K562 (cell line): ENCODE measurements around the gene ZNF839. TPM values are rescaled to one million over a fixed set of nuclear protein-coding genes. Genes with fewer than 3 reads are reported as not detected.
A peak's percentile ranks its signal among the peaks of the same experiment; 100 is the strongest.

ENCODE experiments used
- ATAC-seq: fragments of 200-7000 bp; cut with Tn5 transposase; 3 replicates; pipeline ENCODE4 v1.9.1; 2020; ENCODE audit warnings: moderate library complexity
- Bru-seq: library from RNA; stranded (reverse); fragments of 400-500 nt; gene quantifications from one replicate; lab custom pipeline; 2021; lab: Mats Ljungman, UMichigan
- BruChase-seq, 2 experiments: library from RNA; stranded (reverse); fragments of 400-500 nt; gene quantifications; one replicate each; lab custom pipeline; 2021; lab: Mats Ljungman, UMichigan
- BruUV-seq: library from RNA; stranded (reverse); fragments of 400-500 nt; replicated peaks from 2 replicates; lab custom pipeline; 2021; lab: Mats Ljungman, UMichigan
- CTCF ChIA-PET: fragments of 300-600 bp; formaldehyde crosslinking; extraction: SDS; loops from one replicate; lab custom pipeline; 2021; ENCODE audit warnings: low intra/inter-chr PET ratio; lab: Yijun Ruan, JAX
- POLR2A ChIA-PET: fragments of 300-600, 350-650 bp; sonication (Branson Sonifier 250); formaldehyde crosslinking; extraction: SDS; loops from one replicate; lab custom pipeline; 2021; ENCODE audit warnings: antibody characterized with exemption, inconsistent platforms; lab: Yijun Ruan, JAX
- DNase-seq, 4 experiments: peaks; one replicate each; pipeline versions ENCODE4 v3.0.0 to v3.0.0-alpha.2; 2011 to 2018; ENCODE audit warnings: low spot score in 3 of 4, mixed read lengths in 3 of 4; ENCODE audit errors: extremely low read depth in 1 of 4
- FAIRE-seq: peaks from 2 replicates; lab custom pipeline; 2011; peaks lifted over from hg19 to GRCh38; lab: Jason Lieb, UNC
- H2AFZ ChIP-seq: 2 replicates; pipeline ENCODE4 v1.6.0; 2011; ENCODE audit warnings: low read depth, low read length, control low read depth, inconsistent platforms
- H3K27ac ChIP-seq: fragments of 200-600 bp; 3 replicates; pipeline ENCODE4 v1.8.0; 2011; ENCODE audit warnings: low read depth, mild to moderate bottlenecking, control low read depth, inconsistent platforms, low read length, moderate library complexity, mixed read lengths; ENCODE audit errors: extremely low read depth
- H3K27me3 ChIP-seq, 2 experiments: fragments of 300-600 bp in 1 of 2; 2 replicates in 1 of 2; 3 replicates in 1 of 2; pipeline versions ENCODE4 v1.6.0 to v1.8.0; 2011; ENCODE audit warnings: inconsistent platforms in 2 of 2, low read length in 2 of 2, mild to moderate bottlenecking in 1 of 2, mixed read lengths in 1 of 2, moderate library complexity in 1 of 2; ENCODE audit not compliant: control insufficient read depth in 2 of 2, insufficient read depth in 2 of 2
- H3K36me3 ChIP-seq: fragments of 300-600 bp; 3 replicates; pipeline ENCODE4 v1.8.0; 2011; ENCODE audit warnings: mild to moderate bottlenecking, low read length, inconsistent platforms; ENCODE audit not compliant: control insufficient read depth, insufficient read depth
- H3K4me1 ChIP-seq, 2 experiments: fragments of 200-600 bp in 1 of 2; replicated peaks in 1 of 2; 2 replicates in 1 of 2; 3 replicates in 1 of 2; pipeline versions ENCODE4 v1.5.1 to v1.8.0; 2011; ENCODE audit warnings: inconsistent platforms in 2 of 2, low read length in 2 of 2, mild to moderate bottlenecking in 1 of 2, mixed read lengths in 1 of 2, moderate library complexity in 1 of 2; ENCODE audit not compliant: control insufficient read depth in 2 of 2, insufficient read depth in 2 of 2
- H3K4me2 ChIP-seq: 2 replicates; pipeline ENCODE4 v1.6.1; 2011; ENCODE audit warnings: low read length, control low read depth, inconsistent platforms, mixed read lengths; ENCODE audit not compliant: insufficient read depth
- H3K4me3 ChIP-seq: fragments of 200-600 bp; sonication (generic), shearing (Covaris generic); 2 replicates; pipeline ENCODE4 v1.5.1; 2016; ENCODE audit warnings: control low read depth, inconsistent platforms
- H3K79me2 ChIP-seq: fragments of 200-600 bp; 3 replicates; pipeline ENCODE4 v1.8.0; 2011; ENCODE audit warnings: low read length, inconsistent platforms; ENCODE audit not compliant: control insufficient read depth, insufficient read depth
- H3K9ac ChIP-seq, 2 experiments: 2 replicates each; pipeline versions ENCODE4 v1.6.0 to v1.6.1; 2011; ENCODE audit warnings: low read depth in 2 of 2, low read length in 2 of 2, control low read depth in 1 of 2, inconsistent platforms in 1 of 2, mild to moderate bottlenecking in 1 of 2, mixed read lengths in 1 of 2; ENCODE audit not compliant: insufficient read depth in 1 of 2
- H3K9me1 ChIP-seq: one replicate; pipeline ENCODE4 v1.6.0; 2011; ENCODE audit warnings: inconsistent platforms, mild to moderate bottlenecking, low read length, moderate library complexity; ENCODE audit not compliant: control insufficient read depth, insufficient read depth
- H3K9me3 ChIP-seq: replicated peaks from 2 replicates; pipeline ENCODE4 v1.5.1; 2011; ENCODE audit warnings: low read depth, low read length, inconsistent platforms; ENCODE audit not compliant: control insufficient read depth, insufficient read depth
- H4K20me1 ChIP-seq: replicated peaks from 2 replicates; pipeline ENCODE4 v1.6.1; 2011; ENCODE audit warnings: low read length, inconsistent platforms, mixed read lengths; ENCODE audit not compliant: control insufficient read depth, insufficient read depth
- COPS2 ChIP-seq: fragments of 450-650 bp; conservative IDR thresholded peaks from 2 replicates; pipeline ENCODE4 v1.6.1; 2016; ENCODE audit warnings: mild to moderate bottlenecking, moderate library complexity
- CREB1 ChIP-seq, 2 experiments: sonication (generic) in 1 of 2; formaldehyde crosslinking in 1 of 2; IDR thresholded peaks; 2 replicates each; pipeline versions ENCODE4 v1.6.1 to v1.8.0; 2012 to 2022; ENCODE audit warnings: inconsistent platforms in 1 of 2, mild to moderate bottlenecking in 1 of 2, missing genetic modification reagents in 1 of 2, moderate library complexity in 1 of 2
- E2F3 ChIP-seq: fragments of 250-450 bp; sonication (Bioruptor Pico); IDR thresholded peaks from 2 replicates; pipeline ENCODE4 v1.4.0; 2020; ENCODE audit warnings: mild to moderate bottlenecking
- EZH2 ChIP-seq: IDR thresholded peaks from 2 replicates; pipeline ENCODE4 v1.6.1; 2012; ENCODE audit warnings: low read depth, mild to moderate bottlenecking, inconsistent platforms, low read length, borderline replicate concordance
- KHSRP ChIP-seq: fragments of 450-650 bp; IDR thresholded peaks from 2 replicates; pipeline ENCODE4 v1.6.1; 2017
- MTF1 ChIP-seq: fragments of 250-450 bp; sonication (Bioruptor Pico); IDR thresholded peaks from 2 replicates; pipeline ENCODE4 v1.9.0; 2021; ENCODE audit warnings: moderate library complexity, mild to moderate bottlenecking, inconsistent platforms, borderline replicate concordance
- MYC ChIP-seq, 2 experiments: fragments of 250-450 bp in 1 of 2; sonication (Bioruptor Pico) in 1 of 2; IDR thresholded peaks; 2 replicates each; pipeline versions ENCODE4 v1.5.1 to v1.6.1; 2012 to 2021; ENCODE audit warnings: low read depth in 2 of 2, borderline replicate concordance in 1 of 2, improper control_type of control experiment in 1 of 2, low read length in 1 of 2, mild to moderate bottlenecking in 1 of 2, moderate library complexity in 1 of 2
- ZNF668 ChIP-seq: fragments of 250-450 bp; sonication (Bioruptor Pico); IDR thresholded peaks from 2 replicates; pipeline ENCODE4 v1.8.0; 2022; ENCODE audit warnings: mild to moderate bottlenecking, inconsistent platforms
- WGBS: fragments of 100-300 bp; shearing (Covaris generic); methylation state at CpG from one replicate; pipeline ENCODE4 v1.1.6; 2016; ENCODE audit warnings: low coverage, mixed read lengths; ENCODE audit not compliant: insufficient coverage; ENCODE audit errors: missing lambda C conversion rate; 5-methylcytosine and 5-hydroxymethylcytosine counted together
- in situ Hi-C: fragments of 300-500 bp; cut with MboI; formaldehyde crosslinking; loops from 4 replicates; pipeline ENCODE4 v1.15.0; 2018; ENCODE audit warnings: inconsistent platforms, mixed read lengths
- intact Hi-C: fragments of 100-400 bp; cut with micrococcal nuclease; formaldehyde crosslinking; loops from 2 replicates; pipeline ENCODE4 v1.14.2; 2022
- long read RNA-seq, 3 experiments: library from polyadenylated mRNA in 2 of 3; library from RNA in 1 of 3; unstranded in 2 of 3; stranded (forward) in 1 of 3; transcript quantifications; one replicate each; pipeline ENCODE4 v2.0.0, GENCODE V29; 2019 to 2022
- polyA minus RNA-seq, 3 experiments: library from RNA; depleted of rRNA, polyadenylated mRNA; stranded (reverse); fragments of >200 nt; gene quantifications; 2 replicates each; pipeline ENCODE4 v1.2.3, GENCODE V29; 2011
- polyA plus RNA-seq, 8 experiments: library from polyadenylated mRNA; depleted of rRNA in 4 of 8; stranded (reverse) in 5 of 8; unstranded in 3 of 8; fragments of >200 nt; fragmentation: Nextera tagmentation in 2 of 8; fragmentation: Illumina TruSeq in 1 of 8; extraction: Ambion mirVana in 2 of 8; extraction: Trizol in 1 of 8; gene quantifications; 2 replicates each; pipeline versions ENCODE4 v1.2.1 to v1.2.3, GENCODE V29; 2011 to 2014; ENCODE audit warnings: inconsistent platforms in 1 of 8, missing spikeins in 1 of 8
- total RNA-seq, 7 experiments: library from RNA; depleted of rRNA in 6 of 7; stranded (reverse); fragments of >200 nt in 6 of 7; fragmentation: Illumina TruSeq in 2 of 7; extraction: Trizol in 2 of 7; gene quantifications; 2 replicates each; pipeline versions ENCODE4 v1.2.1 to v1.2.3, GENCODE V29; 2011 to 2021; ENCODE audit warnings: low replicate concordance in 1 of 7
- TF ChIP-seq, protein P1 (sequence below): sonication (generic); formaldehyde crosslinking; IDR thresholded peaks from 2 replicates; pipeline ENCODE4 v1.8.0; 2022; ENCODE audit warnings: missing genetic modification reagents, mild to moderate bottlenecking, moderate library complexity, borderline replicate concordance
- TF ChIP-seq, protein P2 (sequence below): fragments of 250-450 bp; sonication (Bioruptor Pico); IDR thresholded peaks from 2 replicates; pipeline ENCODE4 v1.4.0; 2020; ENCODE audit warnings: mild to moderate bottlenecking
- TF ChIP-seq, protein P3 (sequence below): sonication (generic); formaldehyde crosslinking; IDR thresholded peaks from 2 replicates; pipeline ENCODE4 v1.8.1; 2023; ENCODE audit warnings: mild to moderate bottlenecking, missing genetic modification reagents

The ZNF839 gene
- 28.7 and 36.1 TPM in 2 replicates for total RNA-seq (2011; cell fraction: chromatin; rRNA removed; ENCODE audit: low replicate concordance)
- total RNA-seq (2011; cell fraction: nucleolus; rRNA removed): 12.0 and 18.5 TPM in 2 replicates
- 18.0 and 21.4 TPM in 2 replicates for total RNA-seq (2011; cell fraction: nucleoplasm; rRNA removed)
- total RNA-seq (2014; rRNA removed) (6.1 and 6.6 TPM in 2 replicates), total RNA-seq (2014; rRNA removed; fragmentation: Illumina TruSeq; extraction: Trizol) (5.2 and 5.3 TPM in 2 replicates), total RNA-seq (2015; rRNA removed; fragmentation: Illumina TruSeq; extraction: Trizol) (5.1 and 5.7 TPM in 2 replicates), total RNA-seq (2021) (6.6 and 8.4 TPM in 2 replicates), polyA plus RNA-seq (2011; rRNA removed) (7.7 and 8.4 TPM in 2 replicates), polyA plus RNA-seq (2014; fragmentation: Illumina TruSeq; extraction: Trizol) (5.1 and 6.3 TPM in 2 replicates), polyA plus RNA-seq (2014; fragmentation: Nextera tagmentation; extraction: Ambion mirVana) (1 to 10 TPM in 1 of 2 experiments, under 1 TPM in 1; 0.42 to 1.0 TPM), polyA plus RNA-seq (2014; rRNA removed) (8.4 and 8.6 TPM in 2 replicates), polyA minus RNA-seq (2011; rRNA and poly(A)+ RNA removed) (5.9 and 6.7 TPM in 2 replicates), Bru-seq, nascent RNA (percentile 66 among the genes with signal in this experiment), BruChase-seq, experiment 1, labeled RNA remaining after a 2-hour chase (percentile 63 among the genes with signal in this experiment), BruChase-seq, experiment 2, labeled RNA remaining after a 6-hour chase (percentile 66 among the genes with signal in this experiment)
- polyA plus RNA-seq (2011; cell fraction: cytosol; rRNA removed): 5.6 and 5.7 TPM in 2 replicates
- polyA plus RNA-seq (2011; cell fraction: nucleus; rRNA removed): 16.9 and 27.9 TPM in 2 replicates
- 4.0 and 6.3 TPM in 2 replicates for polyA plus RNA-seq (2012)
- 3.0 and 7.6 TPM in 2 replicates for polyA minus RNA-seq (2011; cell fraction: cytosol; rRNA and poly(A)+ RNA removed)
- 6.0 and 6.1 TPM in 2 replicates for polyA minus RNA-seq (2011; cell fraction: nucleus; rRNA and poly(A)+ RNA removed)
- long read RNA-seq, experiment 1, partial matches to known transcripts: 4 of 23 reads
- long read RNA-seq, experiment 1, other reads (novel, unspliced or antisense): 15 of 23 reads
- long read RNA-seq, experiment 2, partial matches to known transcripts: 0 of 1 reads
- long read RNA-seq, experiment 2, other reads (novel, unspliced or antisense): 0 of 1 reads
- long read RNA-seq, experiment 3, partial matches to known transcripts: 1 of 1 reads
- long read RNA-seq, experiment 3, other reads (novel, unspliced or antisense): 0 of 1 reads

DNA sequence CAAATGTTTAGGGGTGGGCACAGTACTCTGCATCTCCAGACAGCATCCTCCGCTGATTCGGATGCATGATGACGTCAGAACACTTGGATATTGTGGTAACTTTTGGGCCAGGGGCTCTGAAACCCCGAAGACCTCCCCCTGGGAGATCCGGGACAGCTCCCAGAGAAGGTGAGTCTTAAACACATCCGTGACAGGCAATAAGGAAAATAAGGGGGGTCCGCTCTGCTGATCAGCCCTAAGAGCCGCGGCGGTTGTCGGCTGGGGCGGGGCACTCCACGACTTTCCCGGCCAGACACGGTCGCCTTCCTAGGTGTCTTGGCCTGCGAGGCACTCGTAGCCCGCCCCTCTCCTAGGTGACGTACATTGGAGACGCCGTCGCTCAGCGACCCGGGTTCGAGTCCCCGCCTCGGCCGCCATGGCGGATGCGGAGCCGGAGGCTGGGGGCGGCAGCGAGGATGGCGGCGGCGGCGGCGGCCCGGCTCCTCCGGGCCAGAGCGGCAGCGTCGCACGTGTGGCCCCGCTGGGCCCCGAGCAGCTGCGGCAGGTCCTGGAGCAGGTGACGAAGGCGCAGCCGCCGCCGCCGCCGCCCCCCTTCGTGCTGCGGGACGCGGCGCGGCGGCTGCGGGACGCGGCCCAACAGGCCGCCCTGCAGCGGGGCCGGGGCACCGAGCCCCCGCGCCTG, at the start of gene ZNF839:
ZNF839 (plus strand) TSS at position 396 of the 682 bp plus-strand sequence; CDS start at position 416, 20 bp downstream.
- 1% methylated on average over 27 of the region's 71 CpGs for WGBS
- in situ Hi-C loops (loop anchor here (5.0 to 10.0 kb wide), 4 partner anchors 195 to 615 kb away; partner anchors contain the start of gene DYNC1H1), intact Hi-C loops (loop anchor here (5.0 kb wide), 3 partner anchors 198 to 357 kb away; partner anchors contain the start of gene DYNC1H1)
- no peaks in the 10 kb centered on the region for H4K20me1 ChIP-seq
- ATAC-seq (peak; percentile 69), FAIRE-seq (peak; percentile 67), DNase-seq (peak; percentile 79 to 90 (median 83))
- peaks cover 21 to 24% of the 10 kb centered on the region in 2 experiments; a peak in 4 of 5 replicates for H3K4me1 ChIP-seq
- CTCF ChIA-PET: no interaction called here
- peak within 1 kb of the TSS; percentile 91 for H3K4me2 ChIP-seq
- H3K79me2 ChIP-seq: peaks cover 15% of the 10 kb centered on the region
- peak within 1 kb of the TSS; percentile 91 to 97 for H3K9ac ChIP-seq
- no TSS peak for BruUV-seq
- H2AFZ ChIP-seq: peak within 1 kb of the TSS; percentile 99
- H3K9me1 ChIP-seq: no peaks in the 10 kb centered on the region
- no peaks in the 10 kb centered on the region for H3K9me3 ChIP-seq
- H3K27ac ChIP-seq: peak within 1 kb of the TSS; percentile 76
- peaks cover 14% of the 10 kb centered on the region; the same call in 2 of the 3 replicates for H3K36me3 ChIP-seq
- POLR2A ChIA-PET: no interaction called here
- no peaks in the 10 kb centered on the region for H3K27me3 ChIP-seq
- peak within 1 kb of the TSS; percentile 84 for H3K4me3 ChIP-seq
- no peak for TF ChIP-seq MTF1
- no peak for TF ChIP-seq COPS2
- TF ChIP-seq, protein P1, sequence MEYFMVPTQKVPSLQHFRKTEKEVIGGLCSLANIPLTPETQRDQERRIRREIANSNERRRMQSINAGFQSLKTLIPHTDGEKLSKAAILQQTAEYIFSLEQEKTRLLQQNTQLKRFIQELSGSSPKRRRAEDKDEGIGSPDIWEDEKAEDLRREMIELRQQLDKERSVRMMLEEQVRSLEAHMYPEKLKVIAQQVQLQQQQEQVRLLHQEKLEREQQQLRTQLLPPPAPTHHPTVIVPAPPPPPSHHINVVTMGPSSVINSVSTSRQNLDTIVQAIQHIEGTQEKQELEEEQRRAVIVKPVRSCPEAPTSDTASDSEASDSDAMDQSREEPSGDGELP (CRISPR knock-in tag): peak; percentile 62; the same call in 1 of the 2 replicates
- peak; percentile 94 for TF ChIP-seq CREB1 (IDR thresholded peaks at IDR 0.05)
- peak; percentile 88 for TF ChIP-seq CREB1 (CRISPR knock-in tag; IDR thresholded peaks at IDR 0.05)
- no peak for TF ChIP-seq E2F3 (CRISPR knock-in tag)
- TF ChIP-seq, protein P2, sequence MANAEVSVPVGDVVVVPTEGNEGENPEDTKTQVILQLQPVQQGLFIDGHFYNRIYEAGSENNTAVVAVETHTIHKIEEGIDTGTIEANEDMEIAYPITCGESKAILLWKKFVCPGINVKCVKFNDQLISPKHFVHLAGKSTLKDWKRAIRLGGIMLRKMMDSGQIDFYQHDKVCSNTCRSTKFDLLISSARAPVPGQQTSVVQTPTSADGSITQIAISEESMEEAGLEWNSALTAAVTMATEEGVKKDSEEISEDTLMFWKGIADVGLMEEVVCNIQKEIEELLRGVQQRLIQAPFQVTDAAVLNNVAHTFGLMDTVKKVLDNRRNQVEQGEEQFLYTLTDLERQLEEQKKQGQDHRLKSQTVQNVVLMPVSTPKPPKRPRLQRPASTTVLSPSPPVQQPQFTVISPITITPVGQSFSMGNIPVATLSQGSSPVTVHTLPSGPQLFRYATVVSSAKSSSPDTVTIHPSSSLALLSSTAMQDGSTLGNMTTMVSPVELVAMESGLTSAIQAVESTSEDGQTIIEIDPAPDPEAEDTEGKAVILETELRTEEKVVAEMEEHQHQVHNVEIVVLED (CRISPR knock-in tag): peak; percentile 35
- TF ChIP-seq EZH2: no peak
- TF ChIP-seq ZNF668 (CRISPR knock-in tag): no peak
- TF ChIP-seq, protein P3, sequence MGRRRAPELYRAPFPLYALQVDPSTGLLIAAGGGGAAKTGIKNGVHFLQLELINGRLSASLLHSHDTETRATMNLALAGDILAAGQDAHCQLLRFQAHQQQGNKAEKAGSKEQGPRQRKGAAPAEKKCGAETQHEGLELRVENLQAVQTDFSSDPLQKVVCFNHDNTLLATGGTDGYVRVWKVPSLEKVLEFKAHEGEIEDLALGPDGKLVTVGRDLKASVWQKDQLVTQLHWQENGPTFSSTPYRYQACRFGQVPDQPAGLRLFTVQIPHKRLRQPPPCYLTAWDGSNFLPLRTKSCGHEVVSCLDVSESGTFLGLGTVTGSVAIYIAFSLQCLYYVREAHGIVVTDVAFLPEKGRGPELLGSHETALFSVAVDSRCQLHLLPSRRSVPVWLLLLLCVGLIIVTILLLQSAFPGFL (CRISPR knock-in tag): no peak
- TF ChIP-seq KHSRP: peak; percentile 48; the same call in 1 of the 2 replicates
- TF ChIP-seq MYC (IDR thresholded peaks at IDR 0.05; ENCODE audit: low read depth, low read length): peak; percentile 70
- TF ChIP-seq MYC (CRISPR knock-in tag; IDR thresholded peaks at IDR 0.05; ENCODE audit: borderline replicate concordance, low read depth): no peak
